H1 (cell line): ENCODE measurements around the gene SNTG2.

Source experiments
- CHD1 ChIP-seq: IDR thresholded peaks from 2 replicates; pipeline ENCODE4 v1.6.1; 2012; ENCODE audit warnings: low read depth, low read length, improper control_type of control experiment
- GABPA ChIP-seq: IDR thresholded peaks from 2 replicates; pipeline ENCODE4 v1.6.1; 2011; ENCODE audit warnings: mild to moderate bottlenecking, low read length, moderate library complexity, borderline replicate concordance; ENCODE audit not compliant: insufficient read depth
- NRF1 ChIP-seq: IDR thresholded peaks from 2 replicates; pipeline ENCODE4 v1.6.1; 2011; ENCODE audit warnings: mild to moderate bottlenecking, low read depth, low read length, improper control_type of control experiment
- POLR2A ChIP-seq, 2 experiments: IDR thresholded peaks; 1 replicate in 1 of 2; 2 replicates in 1 of 2; pipeline ENCODE4 v1.6.1; 2011; ENCODE audit warnings: low read depth in 2 of 2, low read length in 2 of 2, mild to moderate bottlenecking in 2 of 2; ENCODE audit errors: control extremely low read depth in 1 of 2
- POLR2AphosphoS5 ChIP-seq: IDR thresholded peaks from 2 replicates; pipeline ENCODE4 v1.6.1; 2011; ENCODE audit warnings: low read depth, low read length
- RAD21 ChIP-seq, 2 experiments: IDR thresholded peaks in 1 of 2; conservative IDR thresholded peaks in 1 of 2; 2 replicates each; pipeline ENCODE4 v1.6.1; 2011; ENCODE audit warnings: low read depth in 2 of 2, low read length in 2 of 2, improper control_type of control experiment in 1 of 2, inconsistent platforms in 1 of 2, mild to moderate bottlenecking in 1 of 2, moderate library complexity in 1 of 2
- TF ChIP-seq, protein P1 (sequence below), 3 experiments: IDR thresholded peaks; 1 replicate in 2 of 3; 2 replicates in 1 of 3; pipeline versions ENCODE4 v1.5.1 to v1.6.1; 2011; ENCODE audit warnings: low read length in 3 of 3, mild to moderate bottlenecking in 3 of 3, inconsistent platforms in 2 of 3, low read depth in 1 of 3, moderate library complexity in 1 of 3; ENCODE audit not compliant: insufficient read depth in 1 of 3; ENCODE audit errors: control extremely low read depth in 1 of 3

DNA sequence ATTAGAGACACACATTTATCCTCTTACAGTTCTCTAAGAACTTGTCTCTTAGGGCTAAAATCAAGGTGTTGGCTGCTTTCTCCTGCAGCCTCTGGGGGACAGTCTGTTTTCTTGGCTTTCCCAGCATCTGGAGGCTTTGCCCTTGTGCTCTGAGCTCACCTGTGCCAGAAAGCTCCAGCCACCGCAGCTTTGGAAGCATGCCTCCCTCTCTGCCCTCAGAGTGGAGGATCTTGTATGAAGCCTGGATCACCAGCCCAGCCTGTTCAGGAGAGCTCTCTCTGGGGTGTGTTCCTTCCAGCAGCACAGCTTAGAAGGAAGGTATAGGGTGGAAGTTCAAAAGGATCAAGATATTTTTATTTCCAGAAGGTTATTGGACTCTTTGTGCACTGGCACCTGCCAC lies 409.5 kb downstream of the SNTG2 start:
- TF ChIP-seq, protein P1, sequence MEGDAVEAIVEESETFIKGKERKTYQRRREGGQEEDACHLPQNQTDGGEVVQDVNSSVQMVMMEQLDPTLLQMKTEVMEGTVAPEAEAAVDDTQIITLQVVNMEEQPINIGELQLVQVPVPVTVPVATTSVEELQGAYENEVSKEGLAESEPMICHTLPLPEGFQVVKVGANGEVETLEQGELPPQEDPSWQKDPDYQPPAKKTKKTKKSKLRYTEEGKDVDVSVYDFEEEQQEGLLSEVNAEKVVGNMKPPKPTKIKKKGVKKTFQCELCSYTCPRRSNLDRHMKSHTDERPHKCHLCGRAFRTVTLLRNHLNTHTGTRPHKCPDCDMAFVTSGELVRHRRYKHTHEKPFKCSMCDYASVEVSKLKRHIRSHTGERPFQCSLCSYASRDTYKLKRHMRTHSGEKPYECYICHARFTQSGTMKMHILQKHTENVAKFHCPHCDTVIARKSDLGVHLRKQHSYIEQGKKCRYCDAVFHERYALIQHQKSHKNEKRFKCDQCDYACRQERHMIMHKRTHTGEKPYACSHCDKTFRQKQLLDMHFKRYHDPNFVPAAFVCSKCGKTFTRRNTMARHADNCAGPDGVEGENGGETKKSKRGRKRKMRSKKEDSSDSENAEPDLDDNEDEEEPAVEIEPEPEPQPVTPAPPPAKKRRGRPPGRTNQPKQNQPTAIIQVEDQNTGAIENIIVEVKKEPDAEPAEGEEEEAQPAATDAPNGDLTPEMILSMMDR (IDR thresholded peaks at IDR 0.05; ENCODE audit: control extremely low read depth in 1 of 3, insufficient read depth in 1 of 3, low read depth in 1 of 3, low read length in 3 of 3): no peak
- no peak for TF ChIP-seq POLR2A (IDR thresholded peaks at IDR 0.05; ENCODE audit: control extremely low read depth in 1 of 2, low read depth in 2 of 2, low read length in 2 of 2)
- no peak for TF ChIP-seq RAD21 (IDR thresholded peaks at IDR 0.05 in 1 of 2, conservative IDR thresholded peaks at IDR 0.05 in 1 of 2; ENCODE audit: low read depth in 2 of 2, low read length in 2 of 2)
- no peak for TF ChIP-seq CHD1
- TF ChIP-seq NRF1: no peak
- no peak for TF ChIP-seq GABPA
- TF ChIP-seq POLR2AphosphoS5: no peak
